Measurements from ENCODE around the gene CALCA.

Gene CALCA

GRCh38 chr11:14934641-14935351 lies 37.4 kb downstream of the CALCA start:
- Histone ChIP-seq H3K27me3 (ENCODE audit: insufficient read depth, low read depth) (no peaks in the 10 kb centered on the region), H4K20me1 (ENCODE audit: insufficient read depth) (no peaks in the 10 kb centered on the region), H3K4me3 (IDR thresholded peaks at IDR 0.05; ENCODE audit: insufficient read depth, low read depth, low read length) (no peak overlapping the region), H3K79me2 (ENCODE audit: insufficient read depth, low read depth) (no peaks in the 10 kb centered on the region), H3K36me3 (ENCODE audit: insufficient read depth) (no peaks in the 10 kb centered on the region), H3K27ac (no peak overlapping the region), H3K9ac (no peak overlapping the region), H3K4me1 (ENCODE audit: low read depth, poor library complexity, severe bottlenecking) (no peaks in the 10 kb centered on the region), H2AFZ (ENCODE audit: low read depth) (no peak overlapping the region), H3K4me2 (no peak overlapping the region)
- no peak for TF ChIP-seq CTCF (conservative IDR thresholded peaks at IDR 0.05; ENCODE audit: low read depth, low read length)

- Histone ChIP-seq H3K27ac (no peak overlapping the region), H3K36me3 (ENCODE audit: insufficient read depth) (no peaks in the 10 kb centered on the region), H3K79me2 (ENCODE audit: insufficient read depth, low read depth) (no peaks in the 10 kb centered on the region), H2AFZ (ENCODE audit: low read depth) (no peak overlapping the region), H4K20me1 (ENCODE audit: insufficient read depth) (no peaks in the 10 kb centered on the region), H3K4me2 (no peak overlapping the region), H3K4me3 (IDR thresholded peaks at IDR 0.05; ENCODE audit: insufficient read depth, low read depth, low read length) (no peak overlapping the region), H3K27me3 (ENCODE audit: insufficient read depth, low read depth) (no peaks in the 10 kb centered on the region), H3K9ac (no peak overlapping the region), H3K4me1 (ENCODE audit: low read depth, poor library complexity, severe bottlenecking) (no peaks in the 10 kb centered on the region)
- TF ChIP-seq CTCF (conservative IDR thresholded peaks at IDR 0.05; ENCODE audit: low read depth, low read length): no peak
Measured at GRCh38 chr11:14932447-14932846, 39.7 kb downstream of the CALCA start.

- H3K4me1 ChIP-seq (ENCODE audit: low read depth, poor library complexity, severe bottlenecking): no peaks in the 10 kb centered on the region
- no peak overlapping the region for H3K9ac ChIP-seq
- H3K4me2 ChIP-seq: no peak overlapping the region
- TF ChIP-seq CTCF (conservative IDR thresholded peaks at IDR 0.05; ENCODE audit: low read depth, low read length): no peak
- no peak overlapping the region for H2AFZ ChIP-seq (ENCODE audit: low read depth)
- H3K27ac ChIP-seq: no peak overlapping the region
- no peak overlapping the region for H3K4me3 ChIP-seq (IDR thresholded peaks at IDR 0.05; ENCODE audit: insufficient read depth, low read depth, low read length)
- no peaks in the 10 kb centered on the region for H4K20me1 ChIP-seq (ENCODE audit: insufficient read depth)
- H3K27me3 ChIP-seq (ENCODE audit: insufficient read depth, low read depth): no peaks in the 10 kb centered on the region
- H3K79me2 ChIP-seq (ENCODE audit: insufficient read depth, low read depth): no peaks in the 10 kb centered on the region
- H3K36me3 ChIP-seq (ENCODE audit: insufficient read depth): no peaks in the 10 kb centered on the region
Measured at GRCh38 chr11:14930369-14930768, 41.8 kb downstream of the CALCA start.

- Histone ChIP-seq H4K20me1 (ENCODE audit: insufficient read depth) (no peaks in the 10 kb centered on the region), H3K4me3 (IDR thresholded peaks at IDR 0.05; ENCODE audit: insufficient read depth, low read depth, low read length) (no peak overlapping the region), H3K27me3 (ENCODE audit: insufficient read depth, low read depth) (no peaks in the 10 kb centered on the region), H3K4me2 (no peak overlapping the region), H3K36me3 (ENCODE audit: insufficient read depth) (no peaks in the 10 kb centered on the region), H3K27ac (no peak overlapping the region), H3K9ac (no peak overlapping the region), H3K79me2 (ENCODE audit: insufficient read depth, low read depth) (no peaks in the 10 kb centered on the region), H3K4me1 (ENCODE audit: low read depth, poor library complexity, severe bottlenecking) (no peaks in the 10 kb centered on the region), H2AFZ (ENCODE audit: low read depth) (no peak overlapping the region)
- TF ChIP-seq CTCF (conservative IDR thresholded peaks at IDR 0.05; ENCODE audit: low read depth, low read length): no peak
Measured at GRCh38 chr11:14927146-14927545, 45.0 kb downstream of the CALCA start.

Measured in KMS-11 (cell line).